Measurements from ENCODE around the gene SAPCD2.
"Not testable (repeated sequence)": the region's sequence is repeated elsewhere in the genome, so short reads cannot be mapped to it uniquely, and the experiment has no call there.

SAPCD2 gene, protein sequence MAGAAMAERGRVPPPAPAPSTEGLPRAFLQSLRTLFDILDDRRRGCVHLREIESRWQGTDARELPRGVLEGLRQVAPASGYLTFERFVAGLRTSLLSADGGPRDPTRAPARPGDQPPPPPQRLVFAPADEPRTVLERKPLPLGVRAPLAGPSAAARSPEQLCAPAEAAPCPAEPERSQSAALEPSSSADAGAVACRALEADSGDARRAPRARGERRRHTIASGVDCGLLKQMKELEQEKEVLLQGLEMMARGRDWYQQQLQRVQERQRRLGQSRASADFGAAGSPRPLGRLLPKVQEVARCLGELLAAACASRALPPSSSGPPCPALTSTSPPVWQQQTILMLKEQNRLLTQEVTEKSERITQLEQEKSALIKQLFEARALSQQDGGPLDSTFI

DNA sequence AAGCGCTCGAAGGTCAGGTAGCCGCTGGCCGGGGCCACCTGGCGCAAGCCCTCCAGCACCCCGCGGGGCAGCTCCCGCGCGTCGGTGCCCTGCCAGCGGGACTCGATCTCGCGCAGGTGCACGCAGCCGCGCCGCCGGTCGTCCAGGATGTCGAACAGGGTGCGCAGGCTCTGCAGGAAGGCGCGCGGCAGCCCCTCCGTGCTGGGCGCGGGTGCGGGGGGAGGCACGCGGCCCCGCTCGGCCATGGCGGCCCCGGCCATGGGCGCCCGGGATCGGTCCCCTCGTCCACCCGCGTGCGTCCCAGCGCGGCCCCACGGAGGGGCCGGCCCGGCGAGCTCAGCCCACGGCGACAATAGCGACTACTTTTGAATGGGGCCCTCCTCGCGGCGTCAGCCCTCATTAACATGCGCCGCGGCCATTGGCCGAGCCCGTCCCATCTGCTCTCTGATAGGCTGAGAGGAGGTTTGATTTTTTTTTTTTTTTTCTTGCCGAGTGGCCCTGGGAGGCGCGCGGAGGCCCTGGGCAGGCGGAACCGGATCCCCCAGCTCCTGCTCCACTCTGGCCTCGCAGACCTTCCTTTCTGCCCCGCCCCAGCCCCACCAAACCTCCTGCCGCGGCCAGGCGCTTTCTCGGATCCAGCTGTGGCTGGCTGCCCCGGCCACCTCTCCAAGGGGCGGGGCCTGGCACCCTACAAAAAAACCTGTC, at the start of gene SAPCD2:
SAPCD2 (minus strand) TSS at position 357 of the 705 bp plus-strand sequence; CDS start at position 260, 97 bp downstream.
- Mint-ChIP-seq H3K4me3 (peak within 1 kb of the TSS; percentile 78), H3K36me3 (no peaks in the 10 kb centered on the region), H3K4me1 (ENCODE audit: low read depth) (peaks cover 9% of the 10 kb centered on the region), H3K27ac (no peak within 1 kb of the TSS), H3K27me3 (no peaks in the 10 kb centered on the region), H3K9me3 (ENCODE audit: low read depth) (no peaks in the 10 kb centered on the region)

GRCh38 chr9:137118092-137118603, 47.8 kb upstream of the SAPCD2 start:
- not testable (repeated sequence) for H3K27me3 Mint-ChIP-seq; H3K9me3 Mint-ChIP-seq (ENCODE audit: low read depth); H3K36me3 Mint-ChIP-seq; H3K27ac Mint-ChIP-seq; H3K4me1 Mint-ChIP-seq (ENCODE audit: low read depth); H3K4me3 Mint-ChIP-seq

- H3K4me1 Mint-ChIP-seq (ENCODE audit: low read depth): peaks cover 10% of the 10 kb centered on the region
- H3K4me3 Mint-ChIP-seq: no peak overlapping the region
These were observed 46.9 kb upstream of the SAPCD2 start for GRCh38 chr9:137117269-137117731.

GRCh38 chr9:137116728-137117127, 46.4 kb upstream of the SAPCD2 start:
- no peaks in the 10 kb centered on the region for H3K9me3 Mint-ChIP-seq (ENCODE audit: low read depth)
- peak overlapping the region; percentile 28 for H3K4me3 Mint-ChIP-seq
- no peak overlapping the region for H3K27ac Mint-ChIP-seq
- H3K4me1 Mint-ChIP-seq (ENCODE audit: low read depth): peaks cover 10% of the 10 kb centered on the region
- H3K36me3 Mint-ChIP-seq: no peaks in the 10 kb centered on the region
- H3K27me3 Mint-ChIP-seq: no peaks in the 10 kb centered on the region

More at GRCh38 chr9:137117269-137117731, 46.9 kb upstream of the SAPCD2 start:
- Mint-ChIP-seq H3K27ac (no peak overlapping the region), H3K9me3 (ENCODE audit: low read depth) (no peaks in the 10 kb centered on the region), H3K36me3 (no peaks in the 10 kb centered on the region), H3K27me3 (no peaks in the 10 kb centered on the region)

- peaks cover 10% of the 10 kb centered on the region for H3K4me1 Mint-ChIP-seq (ENCODE audit: low read depth)
- H3K9me3 Mint-ChIP-seq (ENCODE audit: low read depth): no peaks in the 10 kb centered on the region
- H3K4me3 Mint-ChIP-seq: peak overlapping the region; percentile 7
- H3K36me3 Mint-ChIP-seq: no peaks in the 10 kb centered on the region
- no peaks in the 10 kb centered on the region for H3K27me3 Mint-ChIP-seq
- no peak overlapping the region for H3K27ac Mint-ChIP-seq
These were observed 45.7 kb upstream of the SAPCD2 start for GRCh38 chr9:137116027-137116507.

DNA sequence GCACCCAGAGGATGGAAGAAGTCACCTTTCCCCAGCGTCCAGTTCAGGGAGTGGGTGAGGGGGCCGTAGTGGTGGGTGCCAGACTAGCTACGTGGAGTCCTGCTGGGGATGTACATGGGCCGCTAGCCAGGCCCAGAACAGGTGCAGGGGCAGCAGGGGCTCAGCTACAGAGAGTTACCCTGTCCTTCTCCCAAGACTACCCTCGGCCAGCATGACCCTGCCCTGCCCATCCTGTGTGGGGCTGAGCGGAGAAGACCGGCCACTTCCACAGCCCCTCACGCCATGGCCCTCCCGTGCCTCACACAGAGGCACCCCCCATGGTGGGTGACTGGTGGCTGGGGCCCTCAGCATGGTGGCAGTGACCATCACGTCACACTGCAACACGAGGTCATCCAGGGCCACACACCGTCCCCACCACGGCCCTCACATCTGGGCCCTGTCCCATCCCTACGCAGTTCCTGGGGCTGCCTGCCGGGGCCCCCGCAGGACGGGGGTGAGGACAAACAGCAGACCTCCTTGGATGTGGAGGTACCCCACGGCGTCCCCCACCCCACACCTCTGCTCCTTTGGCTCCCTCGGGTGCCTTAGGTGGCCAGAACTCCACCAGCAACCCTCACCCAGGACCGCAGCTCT, 45.2 kb upstream of the SAPCD2 start:
- Mint-ChIP-seq H3K9me3 (ENCODE audit: low read depth) (no peaks in the 10 kb centered on the region), H3K4me1 (ENCODE audit: low read depth) (peaks cover 10% of the 10 kb centered on the region), H3K36me3 (no peaks in the 10 kb centered on the region), H3K27ac (no peak overlapping the region), H3K27me3 (no peaks in the 10 kb centered on the region), H3K4me3 (peak overlapping the region; percentile 61)

GRCh38 chr9:137114613-137115393, 44.4 kb upstream of the SAPCD2 start, which contains the start of gene DPP7:
TSS of gene DPP7 (minus strand) at chr9:137114733. CDS start at chr9:137114713, 20 bp downstream.
- Mint-ChIP-seq H3K27ac (no peak within 1 kb of the TSS), H3K36me3 (no peaks in the 10 kb centered on the region), H3K4me3 (peak within 1 kb of the TSS; percentile 77), H3K27me3 (no peaks in the 10 kb centered on the region), H3K9me3 (ENCODE audit: low read depth) (no peaks in the 10 kb centered on the region), H3K4me1 (ENCODE audit: low read depth) (peaks cover 10% of the 10 kb centered on the region)

DNA sequence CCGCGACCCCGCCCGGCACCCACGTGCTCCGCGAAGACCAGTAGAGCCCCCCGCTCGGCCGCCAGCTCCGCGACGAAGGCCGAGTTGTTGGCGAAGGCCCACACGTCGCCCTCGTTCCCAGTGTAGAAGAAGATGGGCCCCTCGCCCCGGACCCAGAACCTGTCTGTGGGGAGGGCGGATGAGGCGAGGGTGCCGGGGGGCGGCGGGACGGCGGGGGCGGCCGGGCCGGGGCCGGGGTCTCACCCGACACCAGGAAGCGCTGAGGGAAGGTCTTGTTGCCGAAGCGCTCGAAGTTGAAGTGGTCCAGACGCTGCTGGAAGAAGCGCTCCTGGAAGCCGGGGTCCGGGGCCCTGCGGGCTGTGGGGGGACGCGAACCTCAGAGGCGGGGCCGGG, 43.9 kb upstream of the SAPCD2 start:
- Mint-ChIP-seq H3K27ac (no peak overlapping the region), H3K9me3 (ENCODE audit: low read depth) (no peaks in the 10 kb centered on the region)

DNA sequence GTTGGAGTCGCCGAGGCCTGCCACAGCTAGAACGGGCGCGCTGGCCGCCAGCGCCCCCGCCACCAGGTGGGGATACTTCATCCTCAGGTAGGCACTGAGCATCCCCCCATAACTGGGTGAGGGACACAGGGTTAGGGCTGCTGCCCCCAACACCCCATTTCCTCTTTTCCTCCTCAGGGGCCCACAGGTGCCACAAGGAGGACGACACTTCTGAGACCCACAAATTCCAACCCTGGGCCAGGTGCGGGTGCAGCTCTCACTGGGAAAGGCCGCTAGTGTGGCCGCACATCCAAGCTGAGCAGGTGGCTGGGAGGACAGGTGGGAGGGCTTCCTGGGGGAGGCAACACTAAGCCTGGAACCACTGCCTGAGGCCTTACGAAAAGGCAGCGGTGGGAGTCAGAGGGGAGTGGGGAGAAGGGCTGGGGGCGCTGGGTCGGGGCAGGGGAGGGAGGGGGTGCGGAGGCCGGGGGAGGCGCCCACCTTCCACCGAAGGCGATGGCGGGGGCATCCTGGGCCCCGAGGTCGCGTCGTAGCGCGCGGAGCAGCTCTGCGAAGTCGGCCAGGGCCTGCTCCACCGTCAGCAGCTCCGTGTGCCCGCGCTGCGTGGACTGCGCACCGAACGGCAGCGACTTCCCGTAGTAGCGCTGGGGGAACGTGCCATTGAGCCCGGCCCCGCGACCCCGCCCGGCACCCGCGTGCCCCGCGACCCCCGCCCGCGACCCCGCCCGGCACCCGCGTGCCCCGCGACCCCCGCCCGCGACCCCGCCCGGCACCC, 43.2 kb upstream of the SAPCD2 start:
- Mint-ChIP-seq H3K27me3 (no peaks in the 10 kb centered on the region), H3K4me3 (peak overlapping the region; percentile 77), H3K36me3 (no peaks in the 10 kb centered on the region), H3K27ac (no peak overlapping the region), H3K4me1 (ENCODE audit: low read depth) (no peaks in the 10 kb centered on the region), H3K9me3 (ENCODE audit: low read depth) (no peaks in the 10 kb centered on the region)

More for the DNA sequence above, 43.9 kb upstream of the SAPCD2 start:
- H3K4me3 Mint-ChIP-seq: peak overlapping the region; percentile 63
- peaks cover 6% of the 10 kb centered on the region for H3K4me1 Mint-ChIP-seq (ENCODE audit: low read depth)
- no peaks in the 10 kb centered on the region for H3K36me3 Mint-ChIP-seq
- no peaks in the 10 kb centered on the region for H3K27me3 Mint-ChIP-seq

- peak overlapping the region; percentile 77 for H3K4me3 Mint-ChIP-seq
- H3K27ac Mint-ChIP-seq: no peak overlapping the region
- no peaks in the 10 kb centered on the region for H3K27me3 Mint-ChIP-seq
- no peaks in the 10 kb centered on the region for H3K9me3 Mint-ChIP-seq (ENCODE audit: low read depth)
- no peaks in the 10 kb centered on the region for H3K36me3 Mint-ChIP-seq
- H3K4me1 Mint-ChIP-seq (ENCODE audit: low read depth): no peaks in the 10 kb centered on the region
These were observed 42.4 kb upstream of the SAPCD2 start for GRCh38 chr9:137112564-137113384.

DNA sequence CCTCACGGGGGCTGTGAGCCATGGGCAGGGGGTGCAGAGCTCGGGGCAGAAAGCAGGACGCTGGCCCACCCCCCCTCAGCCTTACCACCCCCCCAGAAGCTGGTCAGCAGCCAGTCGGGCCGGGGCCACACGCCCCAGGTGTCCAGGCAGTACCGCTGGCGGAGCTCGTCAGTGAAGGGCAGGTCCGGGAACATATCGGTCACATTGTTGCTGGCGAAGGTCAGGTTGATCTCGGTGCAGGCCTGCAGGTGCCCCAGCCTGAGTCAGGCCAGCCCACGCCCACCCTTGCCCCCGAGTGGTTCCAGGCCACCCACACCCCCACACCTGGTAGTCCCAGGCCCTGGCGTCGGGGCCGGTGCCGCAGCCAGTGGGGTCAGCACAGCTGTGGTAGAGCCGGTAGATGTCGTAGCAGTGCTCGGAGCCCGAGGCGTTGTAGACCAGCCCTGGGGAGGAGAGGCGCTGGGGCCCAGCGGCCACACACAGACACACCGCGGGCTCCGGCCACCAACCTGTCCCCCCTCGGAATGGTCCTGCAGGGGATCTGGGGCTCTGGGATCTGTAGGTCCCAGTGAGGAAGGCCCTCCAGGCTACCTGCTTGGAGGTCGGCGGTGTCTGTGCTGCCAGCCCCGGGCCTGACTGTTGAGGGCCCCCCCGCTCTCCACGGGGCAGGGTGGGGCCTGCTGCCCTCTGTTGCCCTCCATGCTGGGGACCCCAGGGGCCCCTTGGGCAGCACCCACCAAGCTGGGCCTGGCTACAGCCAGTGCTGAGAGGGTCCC, 41.6 kb upstream of the SAPCD2 start:
- H3K36me3 Mint-ChIP-seq: no peaks in the 10 kb centered on the region
- H3K4me3 Mint-ChIP-seq: no peak overlapping the region
- H3K27ac Mint-ChIP-seq: no peak overlapping the region
- no peaks in the 10 kb centered on the region for H3K4me1 Mint-ChIP-seq (ENCODE audit: low read depth)
- H3K9me3 Mint-ChIP-seq (ENCODE audit: low read depth): no peaks in the 10 kb centered on the region
- H3K27me3 Mint-ChIP-seq: no peaks in the 10 kb centered on the region

DNA sequence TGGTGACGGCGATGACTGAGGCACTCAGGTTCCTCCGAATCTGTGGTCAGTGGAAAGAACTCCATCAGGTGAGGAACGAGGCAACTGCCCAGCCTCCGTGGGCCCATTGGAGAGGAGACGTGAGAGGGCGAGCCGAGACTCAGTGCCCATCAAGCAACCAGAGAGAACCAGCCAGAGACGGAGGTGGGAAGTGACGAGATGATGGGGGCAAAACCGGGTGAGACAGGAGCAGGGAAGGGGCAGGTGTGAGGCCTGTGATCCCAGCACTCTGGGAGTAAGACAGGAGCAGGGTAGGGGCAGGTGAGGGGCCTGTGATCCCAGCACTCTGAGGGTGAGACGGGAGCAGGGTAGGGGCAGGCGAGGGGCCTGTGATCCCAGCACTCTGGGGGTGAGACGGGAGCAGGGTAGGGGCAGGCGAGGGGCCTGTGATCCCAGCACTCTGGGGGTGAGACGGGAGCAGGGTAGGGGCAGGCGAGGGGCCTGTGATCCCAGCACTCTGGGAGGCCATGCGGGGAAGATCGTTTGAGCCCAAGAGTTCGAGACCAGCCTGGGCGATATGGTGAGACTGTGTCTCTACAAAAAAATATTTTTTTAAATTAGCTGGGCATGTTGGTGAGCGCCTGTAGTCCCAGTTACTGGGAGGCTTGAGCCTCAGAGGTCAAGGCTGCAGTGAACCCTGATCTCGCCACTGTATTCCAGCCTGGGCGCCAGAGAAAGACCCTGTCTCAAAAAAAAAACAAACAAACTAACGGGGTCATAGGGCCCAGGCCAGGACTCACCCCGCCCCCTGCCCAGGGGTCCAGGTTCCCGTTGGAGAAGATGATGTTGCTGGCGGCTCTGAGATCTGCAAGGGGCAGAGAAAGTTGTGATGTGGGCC, 40.8 kb upstream of the SAPCD2 start:
- H3K4me3 Mint-ChIP-seq: no peak overlapping the region
- H3K4me1 Mint-ChIP-seq (ENCODE audit: low read depth): no peaks in the 10 kb centered on the region
- no peaks in the 10 kb centered on the region for H3K36me3 Mint-ChIP-seq
- H3K27ac Mint-ChIP-seq: no peak overlapping the region
- H3K9me3 Mint-ChIP-seq (ENCODE audit: low read depth): no peaks in the 10 kb centered on the region
- no peaks in the 10 kb centered on the region for H3K27me3 Mint-ChIP-seq

Measured in activated naive CD8-positive, alpha-beta T cell (primary cell).